Activated T-helper 1 cell treated with Interleukin-2 at 50 U/mL for 16 hours (primary cell): ENCODE data around the gene DHRS1.
A peak's percentile ranks its signal among the peaks of the same experiment; 100 is the strongest.

Experiments
- DNase-seq: peaks from one replicate; pipeline ENCODE4 v3.0.0-alpha.2; 2020; ENCODE audit warnings: low read depth

DHRS1 gene

GRCh38 chr14:24309538-24310264 lies 10.1 kb upstream of the DHRS1 start, which contains the start of gene LTB4R2:
Gene LTB4R2 (plus strand): TSS chr14:24310140. CDS start chr14:24310665, 525 bp downstream.
- no peak for DNase-seq

GRCh38 chr14:24308342-24309124 lies 9.0 kb upstream of the DHRS1 start:
- DNase-seq: no peak

GRCh38 chr14:24307575-24308341 lies 8.2 kb upstream of the DHRS1 start, which contains the start of gene CIDEB:
Gene CIDEB (minus strand): TSS chr14:24307977. CDS start chr14:24307858, 119 bp downstream.
- peak; percentile 26 for DNase-seq

- DNase-seq: no peak
Measured at GRCh38 chr14:24307156-24307574, 7.6 kb upstream of the DHRS1 start.

GRCh38 chr14:24304019-24304387 lies 4.4 kb upstream of the DHRS1 start:
- no peak for DNase-seq

GRCh38 chr14:24300326-24300980 lies 873 bp upstream of the DHRS1 start:
- no peak for DNase-seq

- DNase-seq: no peak
Measured at GRCh38 chr14:24298892-24299254, 707 bp downstream of the DHRS1 start.

- DNase-seq: no peak
Measured at GRCh38 chr14:24297190-24297964, 2.2 kb downstream of the DHRS1 start.

- DNase-seq: peak; percentile 47
Measured at GRCh38 chr14:24296341-24297157, 3.0 kb downstream of the DHRS1 start.

GRCh38 chr14:24293525-24293924 lies 6.1 kb downstream of the DHRS1 start:
- no peak for DNase-seq

GRCh38 chr14:24292118-24292807 lies 7.3 kb downstream of the DHRS1 start:
- no peak for DNase-seq

GRCh38 chr14:24291446-24292117 lies 8.0 kb downstream of the DHRS1 start:
- DNase-seq: no peak

- DNase-seq: no peak
Measured at GRCh38 chr14:24290746-24291145, 8.8 kb downstream of the DHRS1 start.

GRCh38 chr14:24289649-24290280 lies 9.8 kb downstream of the DHRS1 start:
- DNase-seq: no peak

GRCh38 chr14:24286996-24287395 lies 12.6 kb downstream of the DHRS1 start:
- DNase-seq: no peak

- no peak for DNase-seq
Measured at GRCh38 chr14:24285351-24285750, 14.2 kb downstream of the DHRS1 start.

GRCh38 chr14:24284501-24285035 lies 15.0 kb downstream of the DHRS1 start:
- no peak for DNase-seq

- no peak for DNase-seq
Measured at GRCh38 chr14:24283796-24284460, 15.7 kb downstream of the DHRS1 start.
